K562 (cell line): ENCODE data around the gene ZNF649. TPM values are rescaled to one million over a fixed set of nuclear protein-coding genes. Genes with fewer than 3 reads are reported as not detected.

Source experiments
- ATAC-seq: fragments of 200-7000 bp; cut with Tn5 transposase; 3 replicates; pipeline ENCODE4 v1.9.1; 2020; ENCODE audit warnings: moderate library complexity
- BruUV-seq: library from RNA; stranded (reverse); fragments of 400-500 nt; replicated peaks from 2 replicates; lab custom pipeline; 2021; lab: Mats Ljungman, UMichigan
- CTCF ChIA-PET: fragments of 300-600 bp; formaldehyde crosslinking; extraction: SDS; loops from one replicate; lab custom pipeline; 2021; ENCODE audit warnings: low intra/inter-chr PET ratio; lab: Yijun Ruan, JAX
- POLR2A ChIA-PET: fragments of 300-600, 350-650 bp; sonication (Branson Sonifier 250); formaldehyde crosslinking; extraction: SDS; loops from one replicate; lab custom pipeline; 2021; ENCODE audit warnings: antibody characterized with exemption, inconsistent platforms; lab: Yijun Ruan, JAX
- DNase-seq, 4 experiments: peaks; one replicate each; pipeline versions ENCODE4 v3.0.0 to v3.0.0-alpha.2; 2011 to 2018; ENCODE audit warnings: low spot score in 3 of 4, mixed read lengths in 3 of 4; ENCODE audit errors: extremely low read depth in 1 of 4
- FAIRE-seq: peaks from 2 replicates; lab custom pipeline; 2011; peaks lifted over from hg19 to GRCh38; lab: Jason Lieb, UNC
- H2AFZ ChIP-seq: 2 replicates; pipeline ENCODE4 v1.6.0; 2011; ENCODE audit warnings: low read depth, low read length, control low read depth, inconsistent platforms
- H3K27ac ChIP-seq: fragments of 200-600 bp; 3 replicates; pipeline ENCODE4 v1.8.0; 2011; ENCODE audit warnings: low read depth, mild to moderate bottlenecking, control low read depth, inconsistent platforms, low read length, moderate library complexity, mixed read lengths; ENCODE audit errors: extremely low read depth
- H3K27me3 ChIP-seq, 2 experiments: fragments of 300-600 bp in 1 of 2; 2 replicates in 1 of 2; 3 replicates in 1 of 2; pipeline versions ENCODE4 v1.6.0 to v1.8.0; 2011; ENCODE audit warnings: inconsistent platforms in 2 of 2, low read length in 2 of 2, mild to moderate bottlenecking in 1 of 2, mixed read lengths in 1 of 2, moderate library complexity in 1 of 2; ENCODE audit not compliant: control insufficient read depth in 2 of 2, insufficient read depth in 2 of 2
- H3K36me3 ChIP-seq: fragments of 300-600 bp; 3 replicates; pipeline ENCODE4 v1.8.0; 2011; ENCODE audit warnings: mild to moderate bottlenecking, low read length, inconsistent platforms; ENCODE audit not compliant: control insufficient read depth, insufficient read depth
- H3K4me1 ChIP-seq, 2 experiments: fragments of 200-600 bp in 1 of 2; replicated peaks in 1 of 2; 2 replicates in 1 of 2; 3 replicates in 1 of 2; pipeline versions ENCODE4 v1.5.1 to v1.8.0; 2011; ENCODE audit warnings: inconsistent platforms in 2 of 2, low read length in 2 of 2, mild to moderate bottlenecking in 1 of 2, mixed read lengths in 1 of 2, moderate library complexity in 1 of 2; ENCODE audit not compliant: control insufficient read depth in 2 of 2, insufficient read depth in 2 of 2
- H3K4me2 ChIP-seq: 2 replicates; pipeline ENCODE4 v1.6.1; 2011; ENCODE audit warnings: low read length, control low read depth, inconsistent platforms, mixed read lengths; ENCODE audit not compliant: insufficient read depth
- H3K4me3 ChIP-seq: fragments of 200-600 bp; sonication (generic), shearing (Covaris generic); 2 replicates; pipeline ENCODE4 v1.5.1; 2016; ENCODE audit warnings: control low read depth, inconsistent platforms
- H3K79me2 ChIP-seq: fragments of 200-600 bp; 3 replicates; pipeline ENCODE4 v1.8.0; 2011; ENCODE audit warnings: low read length, inconsistent platforms; ENCODE audit not compliant: control insufficient read depth, insufficient read depth
- H3K9ac ChIP-seq, 2 experiments: 2 replicates each; pipeline versions ENCODE4 v1.6.0 to v1.6.1; 2011; ENCODE audit warnings: low read depth in 2 of 2, low read length in 2 of 2, control low read depth in 1 of 2, inconsistent platforms in 1 of 2, mild to moderate bottlenecking in 1 of 2, mixed read lengths in 1 of 2; ENCODE audit not compliant: insufficient read depth in 1 of 2
- H3K9me1 ChIP-seq: one replicate; pipeline ENCODE4 v1.6.0; 2011; ENCODE audit warnings: inconsistent platforms, mild to moderate bottlenecking, low read length, moderate library complexity; ENCODE audit not compliant: control insufficient read depth, insufficient read depth
- H3K9me3 ChIP-seq: replicated peaks from 2 replicates; pipeline ENCODE4 v1.5.1; 2011; ENCODE audit warnings: low read depth, low read length, inconsistent platforms; ENCODE audit not compliant: control insufficient read depth, insufficient read depth
- H4K20me1 ChIP-seq: replicated peaks from 2 replicates; pipeline ENCODE4 v1.6.1; 2011; ENCODE audit warnings: low read length, inconsistent platforms, mixed read lengths; ENCODE audit not compliant: control insufficient read depth, insufficient read depth
- CBX1 ChIP-seq: sonication (generic); IDR thresholded peaks from 2 replicates; pipeline ENCODE4 v1.6.1; 2016; ENCODE audit warnings: antibody characterized with exemption, low read depth, mild to moderate bottlenecking
- FOXM1 ChIP-seq, 2 experiments: fragments of 450-650 bp in 1 of 2; sonication (generic) in 1 of 2; formaldehyde crosslinking in 1 of 2; IDR thresholded peaks; 2 replicates each; pipeline versions ENCODE4 v1.6.1 to v1.9.0; 2017 to 2022; ENCODE audit warnings: low read depth in 2 of 2, mild to moderate bottlenecking in 2 of 2, missing genetic modification reagents in 1 of 2, moderate library complexity in 1 of 2
- MBD1 ChIP-seq: fragments of 250-450 bp; sonication (Bioruptor Pico); IDR thresholded peaks from 2 replicates; pipeline ENCODE4 v1.8.0; 2022; ENCODE audit warnings: inconsistent platforms
- MYBL2 ChIP-seq, 2 experiments: fragments of 450-650 bp in 1 of 2; sonication (generic) in 1 of 2; formaldehyde crosslinking in 1 of 2; IDR thresholded peaks; 2 replicates each; pipeline versions ENCODE4 v1.6.1 to v1.8.1; 2017 to 2022; ENCODE audit warnings: borderline replicate concordance in 1 of 2, inconsistent platforms in 1 of 2, low read depth in 1 of 2, mild to moderate bottlenecking in 1 of 2, missing genetic modification reagents in 1 of 2, moderate library complexity in 1 of 2
- TFAP4 ChIP-seq: sonication (generic); formaldehyde crosslinking; IDR thresholded peaks from 2 replicates; pipeline ENCODE4 v1.8.0; 2022; ENCODE audit warnings: missing genetic modification reagents, mild to moderate bottlenecking, moderate library complexity, borderline replicate concordance
- ZBTB40 ChIP-seq, 2 experiments: fragments of 450-650 bp in 1 of 2; sonication (generic) in 1 of 2; formaldehyde crosslinking in 1 of 2; IDR thresholded peaks; 2 replicates each; pipeline versions ENCODE4 v1.7.1 to v1.9.0; 2016 to 2022; ENCODE audit warnings: inconsistent platforms in 1 of 2, mild to moderate bottlenecking in 1 of 2, missing genetic modification reagents in 1 of 2
- WGBS: fragments of 100-300 bp; shearing (Covaris generic); methylation state at CpG from one replicate; pipeline ENCODE4 v1.1.6; 2016; ENCODE audit warnings: low coverage, mixed read lengths; ENCODE audit not compliant: insufficient coverage; ENCODE audit errors: missing lambda C conversion rate; 5-methylcytosine and 5-hydroxymethylcytosine counted together
- in situ Hi-C: fragments of 300-500 bp; cut with MboI; formaldehyde crosslinking; loops from 4 replicates; pipeline ENCODE4 v1.15.0; 2018; ENCODE audit warnings: inconsistent platforms, mixed read lengths
- intact Hi-C: fragments of 100-400 bp; cut with micrococcal nuclease; formaldehyde crosslinking; loops from 2 replicates; pipeline ENCODE4 v1.14.2; 2022
- polyA plus RNA-seq, 8 experiments: library from polyadenylated mRNA; depleted of rRNA in 4 of 8; stranded (reverse) in 5 of 8; unstranded in 3 of 8; fragments of >200 nt; fragmentation: Nextera tagmentation in 2 of 8; fragmentation: Illumina TruSeq in 1 of 8; extraction: Ambion mirVana in 2 of 8; extraction: Trizol in 1 of 8; gene quantifications; 2 replicates each; pipeline versions ENCODE4 v1.2.1 to v1.2.3, GENCODE V29; 2011 to 2014; ENCODE audit warnings: inconsistent platforms in 1 of 8, missing spikeins in 1 of 8
- total RNA-seq, 7 experiments: library from RNA; depleted of rRNA in 6 of 7; stranded (reverse); fragments of >200 nt in 6 of 7; fragmentation: Illumina TruSeq in 2 of 7; extraction: Trizol in 2 of 7; gene quantifications; 2 replicates each; pipeline versions ENCODE4 v1.2.1 to v1.2.3, GENCODE V29; 2011 to 2021; ENCODE audit warnings: low replicate concordance in 1 of 7

Gene ZNF649
- total and polyA plus RNA-seq, 9 of the 15 experiments (the other 6 are each of a cell fraction or from before 2014, with no cell fraction given): 1.4 to 14.9 (median 8.3) TPM

- TF ChIP-seq FOXM1 (IDR thresholded peaks at IDR 0.05; ENCODE audit: low read depth) (peak; percentile 11; the same call in 1 of the 2 replicates), FOXM1 (CRISPR knock-in tag; IDR thresholded peaks at IDR 0.05; ENCODE audit: low read depth) (no peak), MBD1 (peak; percentile 56), TFAP4 (CRISPR knock-in tag) (no peak)
Observed at GRCh38 chr19:51926426-51926783, 21.6 kb upstream of the ZNF649 start (continued).

GRCh38 chr19:51921949-51922348 lies 17.1 kb upstream of the ZNF649 start:
- FAIRE-seq (no peak), ATAC-seq (no peak), DNase-seq (peak in 1 of 4 experiments; percentile 29)
- Histone ChIP-seq H3K36me3 (no peaks in the 10 kb centered on the region), H3K79me2 (no peaks in the 10 kb centered on the region), H3K27me3 (no peaks in the 10 kb centered on the region), H3K27ac (no peak overlapping the region), H3K4me1 (no peaks in the 10 kb centered on the region; a peak in 2 of 5 replicates), H4K20me1 (no peaks in the 10 kb centered on the region), H3K4me3 (no peak overlapping the region), H3K9me3 (peaks cover 21% of the 10 kb centered on the region), H3K9me1 (no peaks in the 10 kb centered on the region), H2AFZ (no peak overlapping the region), H3K9ac (no peak overlapping the region), H3K4me2 (no peak overlapping the region)
- in situ Hi-C loops: no loop called here
- no TSS peak for BruUV-seq
- CTCF ChIA-PET: no interaction called here
- intact Hi-C loops: no loop called here
- 0% methylated on average over 8 of the region's 8 CpGs for WGBS
- POLR2A ChIA-PET: interaction anchor here (0.5 kb wide), 1 partner anchor 99 kb away, joined by 3 read pairs; no protein-coding TSS in a partner anchor
- peak; percentile 74; the same call in 1 of the 2 replicates for TF ChIP-seq CBX1
- TF ChIP-seq ZBTB40 (IDR thresholded peaks at IDR 0.05): no peak
- no peak for TF ChIP-seq ZBTB40 (CRISPR knock-in tag; IDR thresholded peaks at IDR 0.05)
- TF ChIP-seq MYBL2 (IDR thresholded peaks at IDR 0.05; ENCODE audit: low read depth): no peak
- TF ChIP-seq MYBL2 (CRISPR knock-in tag; IDR thresholded peaks at IDR 0.05; ENCODE audit: borderline replicate concordance): no peak
